HAP-1 (cell line): ENCODE data around the gene YKT6.

Experiments used
- DNase-seq, 2 experiments: peaks; one replicate each; pipeline ENCODE4 v3.0.0-alpha.2; 2016 to 2020; ENCODE audit warnings: low spot score in 2 of 2
- H3K27me3 ChIP-seq: fragments of 250-450 bp; sonication (Bioruptor Pico); 2 replicates; pipeline ENCODE4 v1.5.1; 2020; ENCODE audit warnings: low read depth, mild to moderate bottlenecking, moderate library complexity
- H3K36me3 ChIP-seq: fragments of 250-450 bp; sonication (Bioruptor Pico); replicated peaks from 2 replicates; pipeline ENCODE4 v1.5.1; 2020; ENCODE audit warnings: mild to moderate bottlenecking
- H3K4me1 ChIP-seq: fragments of 250-450 bp; sonication (Bioruptor Pico); 2 replicates; pipeline ENCODE4 v1.5.1; 2020; ENCODE audit warnings: mild to moderate bottlenecking
- H3K4me3 ChIP-seq: fragments of 250-450 bp; sonication (Bioruptor Pico); 2 replicates; pipeline ENCODE4 v1.5.1; 2020; ENCODE audit warnings: mild to moderate bottlenecking, moderate library complexity
- H3K9me3 ChIP-seq: fragments of 250-450 bp; sonication (Bioruptor Pico); 2 replicates; pipeline ENCODE4 v1.5.1; 2020; ENCODE audit warnings: mild to moderate bottlenecking, moderate library complexity
- in situ Hi-C: fragments of 300-500 bp; cut with MboI; formaldehyde crosslinking; loops from 3 replicates; pipeline ENCODE4 v1.14.3; 2020; ENCODE audit warnings: low sequenced_read_pairs, inconsistent platforms, mixed read lengths

The YKT6 gene

DNA sequence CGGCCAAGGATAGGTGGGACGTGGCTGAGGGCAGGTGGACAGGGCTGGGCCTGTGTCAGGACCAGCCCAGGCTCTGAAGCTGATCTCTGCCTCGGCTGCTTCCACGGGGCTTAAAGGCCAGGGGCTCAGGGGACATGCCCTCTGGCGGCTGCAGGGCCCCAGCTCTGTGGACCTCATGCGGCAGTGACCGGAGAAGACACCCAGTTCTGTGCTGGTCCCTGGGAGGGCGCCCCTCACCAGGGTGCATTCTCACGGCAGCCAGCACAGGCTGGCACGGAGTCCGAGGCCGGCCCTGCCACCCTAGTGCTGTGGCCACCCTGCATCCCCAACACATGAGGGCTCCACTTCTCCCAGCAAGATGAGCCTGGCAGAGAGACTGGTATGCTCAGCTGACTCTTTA lies 30.3 kb downstream of the YKT6 start:
- H3K4me1 ChIP-seq = no peaks in the 10 kb centered on the region

DNA sequence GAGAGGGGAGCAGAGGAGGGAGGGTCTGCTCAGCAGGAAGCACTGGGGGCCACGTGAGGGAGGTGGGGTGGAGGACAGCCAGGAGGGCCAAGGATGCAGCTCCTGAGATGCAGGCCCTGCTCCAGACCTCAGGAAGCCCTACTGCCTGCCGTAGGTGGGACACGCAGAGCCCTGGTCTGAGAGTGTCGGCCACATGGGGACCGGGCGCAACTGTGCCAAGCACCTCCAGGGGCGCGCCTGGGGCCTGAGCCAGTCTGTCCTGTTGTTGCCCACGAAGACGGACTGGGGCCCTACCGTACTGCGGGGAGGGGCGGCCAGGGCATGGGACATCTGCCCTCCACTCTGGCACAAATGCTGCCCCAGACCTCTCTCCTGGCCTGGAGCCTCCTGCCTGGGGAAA lies 31.6 kb downstream of the YKT6 start:
- no peak for DNase-seq
- H3K4me1 ChIP-seq = no peaks in the 10 kb centered on the region
- no peaks in the 10 kb centered on the region for H3K9me3 ChIP-seq
- H3K4me3 ChIP-seq = no peak overlapping the region
- peaks cover 5% of the 10 kb centered on the region for H3K27me3 ChIP-seq
- in situ Hi-C loops = no loop called here
- H3K36me3 ChIP-seq = no peaks in the 10 kb centered on the region

More for the DNA sequence above, 30.3 kb downstream of the YKT6 start:
- H3K36me3 ChIP-seq = no peaks in the 10 kb centered on the region
- H3K27me3 ChIP-seq = peaks cover 8% of the 10 kb centered on the region
- in situ Hi-C loops = no loop called here
- H3K9me3 ChIP-seq = no peaks in the 10 kb centered on the region
- no peak for DNase-seq
- no peak overlapping the region for H3K4me3 ChIP-seq

DNA sequence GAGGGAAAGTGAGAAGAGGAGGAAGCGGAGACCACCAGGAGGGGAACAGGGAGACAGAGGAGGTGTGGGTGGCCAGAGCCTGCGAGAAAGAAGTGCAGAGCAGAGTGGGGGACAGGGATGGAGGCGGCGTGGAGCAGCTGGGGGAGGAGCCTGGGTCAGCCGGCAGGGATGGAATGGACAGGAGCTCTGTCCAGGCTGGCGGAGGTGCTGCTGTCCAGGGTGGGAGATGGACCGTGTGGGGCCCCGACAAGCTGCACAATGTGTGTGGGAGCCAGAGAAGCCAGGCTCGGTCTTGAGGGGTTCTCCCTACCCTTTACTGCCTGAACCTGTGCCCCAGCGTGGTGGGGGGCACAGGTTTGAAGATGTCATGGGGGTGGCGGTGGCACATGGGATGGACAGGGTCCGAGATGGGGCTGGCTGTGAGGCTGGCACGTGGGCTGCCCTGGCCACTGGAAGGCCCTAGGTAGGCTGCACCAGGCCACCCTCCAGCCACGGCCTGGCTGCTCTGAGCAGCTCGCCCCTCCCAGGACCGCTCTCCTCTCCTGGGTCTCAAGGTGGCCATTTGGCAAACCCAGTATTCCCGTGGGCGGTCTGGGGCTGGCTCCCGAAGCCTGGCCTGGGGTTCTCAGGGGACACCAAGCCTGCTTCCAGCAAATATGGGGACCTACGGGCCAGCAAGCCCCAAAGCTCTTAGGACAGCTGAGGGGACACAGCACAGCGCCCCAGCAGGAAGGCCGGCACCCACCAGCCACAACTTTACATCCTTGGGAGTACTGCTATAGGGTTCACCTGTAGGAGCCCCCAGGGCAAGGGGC lies 32.3 kb downstream of the YKT6 start:
- in situ Hi-C loops = no loop called here
- Histone ChIP-seq H3K36me3 (no peaks in the 10 kb centered on the region), H3K4me3 (no peak overlapping the region), H3K9me3 (no peaks in the 10 kb centered on the region), H3K4me1 (no peaks in the 10 kb centered on the region), H3K27me3 (peaks cover 2% of the 10 kb centered on the region)
- no peak for DNase-seq

DNA sequence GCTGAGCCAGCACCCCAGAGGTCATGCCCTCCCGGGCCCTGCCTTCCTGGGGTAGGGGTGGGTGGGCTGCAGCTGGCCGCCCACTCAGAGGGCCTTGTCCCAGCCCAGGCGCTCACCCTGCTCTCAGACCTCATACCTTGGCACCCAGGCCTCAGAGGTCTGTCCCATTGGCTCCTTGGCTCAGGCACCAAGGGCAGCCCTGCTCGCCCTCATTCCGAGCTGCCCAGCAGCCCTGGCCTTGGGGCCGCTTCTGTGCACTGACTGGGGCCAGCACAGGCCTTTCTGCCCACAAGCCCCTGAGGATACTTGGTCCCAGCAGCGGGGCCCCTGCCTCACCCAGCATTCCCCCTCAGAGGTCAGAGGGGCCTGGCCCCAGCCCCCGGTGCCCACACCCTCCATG lies 34.3 kb downstream of the YKT6 start:
- Histone ChIP-seq H3K4me1 (no peaks in the 10 kb centered on the region), H3K27me3 (no peaks in the 10 kb centered on the region; the same call in 1 of the 2 replicates), H3K36me3 (no peaks in the 10 kb centered on the region), H3K4me3 (no peak overlapping the region), H3K9me3 (no peaks in the 10 kb centered on the region)
- in situ Hi-C loops = no loop called here
- no peak for DNase-seq

DNA sequence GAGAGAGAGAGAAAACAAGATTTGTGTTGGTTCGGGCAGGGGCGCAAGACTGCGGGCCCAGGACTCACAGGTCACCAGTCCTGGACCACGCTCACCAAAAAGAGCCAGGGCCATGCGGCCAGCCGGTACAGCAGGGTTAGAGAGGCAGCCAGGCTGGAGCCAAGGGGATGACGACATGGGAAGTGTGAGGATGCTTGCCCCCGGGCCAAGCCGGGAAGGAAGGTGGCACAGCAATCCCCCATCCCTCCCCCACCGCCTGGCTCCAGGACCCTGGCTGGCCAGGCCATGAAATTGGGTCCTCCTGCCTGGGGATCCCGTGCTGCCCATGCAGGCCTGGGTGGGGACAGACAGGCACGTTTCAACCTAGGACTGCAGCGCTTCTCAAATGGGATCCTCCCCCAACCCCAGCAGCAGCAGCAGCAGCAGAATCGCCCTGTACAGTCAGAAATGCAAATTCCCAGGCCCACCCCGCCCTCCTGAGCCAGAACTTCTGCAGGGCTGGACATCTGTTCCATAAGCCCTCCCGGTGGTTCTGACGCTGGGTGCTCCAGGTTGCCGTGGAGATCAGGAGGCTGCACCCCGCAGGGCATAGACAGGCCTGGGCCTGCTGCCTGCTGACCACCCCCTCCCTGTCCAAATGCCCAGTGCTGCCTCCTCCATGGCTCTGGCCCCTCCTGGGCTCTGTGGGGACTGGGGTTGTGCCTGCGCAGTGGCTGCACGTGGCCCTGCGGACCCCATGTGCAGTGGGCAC lies 35.0 kb downstream of the YKT6 start:
- in situ Hi-C loops = no loop called here
- no peaks in the 10 kb centered on the region for H3K9me3 ChIP-seq
- H3K27me3 ChIP-seq = no peaks in the 10 kb centered on the region; the same call in 1 of the 2 replicates
- H3K4me3 ChIP-seq = no peak overlapping the region
- DNase-seq = no peak
- no peaks in the 10 kb centered on the region for H3K4me1 ChIP-seq
- H3K36me3 ChIP-seq = no peaks in the 10 kb centered on the region

DNA sequence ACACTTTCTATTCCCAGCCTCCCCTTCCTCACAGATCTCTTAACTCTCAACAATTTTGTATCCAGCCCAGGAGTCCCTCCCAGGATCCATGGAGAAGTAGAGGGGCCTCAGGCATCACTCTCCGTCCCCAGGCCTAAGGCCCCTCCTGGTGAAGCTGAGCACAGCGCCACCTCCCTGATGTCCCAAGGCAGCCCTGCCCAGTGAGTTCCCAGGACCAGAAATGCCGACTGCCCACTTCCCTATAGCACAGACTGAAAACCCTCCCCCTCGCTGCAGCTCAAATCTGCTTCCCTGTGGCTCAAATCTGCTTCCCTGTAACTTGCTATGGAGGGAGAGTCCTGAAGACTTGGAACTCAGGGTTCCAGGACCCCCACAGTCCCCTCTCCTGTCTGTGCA lies 35.6 kb downstream of the YKT6 start:
- no peak overlapping the region for H3K4me3 ChIP-seq
- no peaks in the 10 kb centered on the region for H3K9me3 ChIP-seq
- no peak for DNase-seq
- in situ Hi-C loops = no loop called here
- no peaks in the 10 kb centered on the region for H3K4me1 ChIP-seq
- no peaks in the 10 kb centered on the region; the same call in 1 of the 2 replicates for H3K27me3 ChIP-seq
- H3K36me3 ChIP-seq = no peaks in the 10 kb centered on the region

DNA sequence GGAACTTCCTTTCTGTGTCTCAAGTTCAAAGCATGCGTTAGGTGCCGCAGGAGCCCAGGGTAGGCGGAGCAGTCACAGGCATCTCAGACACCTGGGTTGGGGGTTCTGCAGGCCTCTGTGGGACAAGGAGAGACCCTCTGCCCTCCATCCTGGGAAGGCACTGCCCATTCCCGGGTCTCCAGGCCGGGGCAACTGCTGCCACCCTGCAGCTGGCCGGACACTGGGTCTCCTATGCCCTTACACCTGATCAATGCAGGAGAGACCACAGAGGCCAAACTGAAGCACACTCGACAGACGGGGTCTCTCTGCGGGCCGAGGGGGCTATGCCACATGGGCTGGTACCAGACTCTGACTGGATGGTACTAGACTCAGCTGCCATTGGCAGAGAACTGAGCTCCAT lies 36.9 kb downstream of the YKT6 start:
- DNase-seq = no peak
- H3K4me1 ChIP-seq = no peaks in the 10 kb centered on the region
- H3K36me3 ChIP-seq = no peaks in the 10 kb centered on the region
- in situ Hi-C loops = no loop called here
- no peak overlapping the region for H3K4me3 ChIP-seq
- H3K27me3 ChIP-seq = no peaks in the 10 kb centered on the region; the same call in 1 of the 2 replicates
- H3K9me3 ChIP-seq = no peaks in the 10 kb centered on the region

DNA sequence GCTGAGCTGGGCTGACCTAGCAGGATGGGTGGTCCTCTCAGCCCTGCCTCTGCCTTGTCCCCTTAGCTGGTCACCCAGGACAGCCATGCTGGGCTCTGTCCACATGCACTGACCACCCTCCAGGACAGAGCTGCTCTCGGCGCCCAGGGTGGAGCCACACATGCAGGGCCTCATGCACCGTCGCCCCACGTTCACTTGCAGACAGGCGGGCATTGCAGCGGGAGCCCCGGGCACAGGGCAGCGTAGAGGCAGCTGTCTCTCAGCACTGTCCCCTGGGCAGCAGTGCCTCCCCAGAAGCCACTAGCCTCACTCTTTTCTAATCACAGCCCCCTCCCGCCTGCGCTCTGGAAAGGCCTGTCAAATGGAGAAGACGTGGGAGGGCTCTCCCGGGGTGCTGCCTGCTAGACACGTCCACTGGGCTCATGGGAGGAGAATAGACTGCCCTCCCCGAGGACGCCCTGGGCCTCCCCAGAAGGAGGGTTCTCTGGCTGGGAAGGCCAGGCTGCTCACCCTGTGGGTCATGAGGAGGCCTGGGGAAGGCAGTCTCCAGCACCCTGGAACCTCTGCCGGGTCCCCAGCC lies 37.4 kb downstream of the YKT6 start:
- in situ Hi-C loops = no loop called here
- Histone ChIP-seq H3K36me3 (no peaks in the 10 kb centered on the region), H3K4me3 (no peak overlapping the region), H3K9me3 (no peaks in the 10 kb centered on the region), H3K27me3 (no peaks in the 10 kb centered on the region; the same call in 1 of the 2 replicates), H3K4me1 (no peaks in the 10 kb centered on the region)
- no peak for DNase-seq

DNA sequence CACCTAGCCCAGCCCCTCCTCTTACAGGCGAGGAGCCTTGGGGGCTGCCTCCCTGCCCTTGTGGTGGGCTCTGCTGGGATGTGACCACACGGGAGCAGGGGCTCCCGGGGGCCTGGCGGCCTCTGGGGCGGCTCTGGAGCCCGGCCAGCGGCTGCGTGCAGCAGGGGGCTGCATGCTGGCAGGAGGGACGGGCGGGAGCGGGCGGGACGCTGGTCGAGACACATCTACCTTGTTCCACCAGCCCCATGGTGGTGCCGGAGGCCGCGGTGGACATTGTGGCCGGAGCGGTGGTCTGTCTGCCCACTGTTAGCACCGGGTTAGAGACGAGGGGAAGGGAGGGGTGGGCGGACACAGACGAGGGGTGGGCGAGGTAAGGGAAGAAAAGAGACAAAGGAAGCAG lies 38.6 kb downstream of the YKT6 start:
- H3K9me3 ChIP-seq = no peaks in the 10 kb centered on the region

DNA sequence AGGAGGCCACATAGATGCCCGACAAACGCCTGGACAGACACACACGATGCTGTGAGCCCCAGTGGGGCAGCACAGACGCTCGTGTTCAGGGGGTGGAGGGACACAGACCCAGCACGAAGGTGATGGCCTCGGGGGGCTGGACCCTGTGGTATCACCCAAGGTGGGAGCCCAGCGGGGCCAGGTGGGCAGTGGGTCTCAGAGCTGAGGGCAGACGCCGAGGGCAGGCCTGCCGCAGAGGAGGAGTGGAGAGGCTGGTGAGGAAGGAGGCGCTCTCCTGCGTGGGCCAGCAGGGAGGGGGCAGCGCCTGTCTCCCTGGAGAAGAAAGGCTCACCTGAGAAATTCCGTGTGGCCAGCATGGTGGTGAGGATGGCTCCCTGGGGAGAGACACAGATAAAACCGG lies 39.6 kb downstream of the YKT6 start:
- in situ Hi-C loops = loop anchor here (10.0 kb wide), 1 partner anchor 244 kb away; no protein-coding TSS in a partner anchor
- no peaks in the 10 kb centered on the region for H3K36me3 ChIP-seq
- no peak for DNase-seq
- no peaks in the 10 kb centered on the region; the same call in 1 of the 2 replicates for H3K27me3 ChIP-seq
- no peaks in the 10 kb centered on the region for H3K4me1 ChIP-seq
- no peak overlapping the region for H3K4me3 ChIP-seq
- no peaks in the 10 kb centered on the region for H3K9me3 ChIP-seq

More for the DNA sequence above, 38.6 kb downstream of the YKT6 start:
- in situ Hi-C loops = no loop called here
- no peak for DNase-seq
- Histone ChIP-seq H3K4me3 (no peak overlapping the region), H3K27me3 (no peaks in the 10 kb centered on the region; the same call in 1 of the 2 replicates), H3K4me1 (no peaks in the 10 kb centered on the region), H3K36me3 (no peaks in the 10 kb centered on the region)

DNA sequence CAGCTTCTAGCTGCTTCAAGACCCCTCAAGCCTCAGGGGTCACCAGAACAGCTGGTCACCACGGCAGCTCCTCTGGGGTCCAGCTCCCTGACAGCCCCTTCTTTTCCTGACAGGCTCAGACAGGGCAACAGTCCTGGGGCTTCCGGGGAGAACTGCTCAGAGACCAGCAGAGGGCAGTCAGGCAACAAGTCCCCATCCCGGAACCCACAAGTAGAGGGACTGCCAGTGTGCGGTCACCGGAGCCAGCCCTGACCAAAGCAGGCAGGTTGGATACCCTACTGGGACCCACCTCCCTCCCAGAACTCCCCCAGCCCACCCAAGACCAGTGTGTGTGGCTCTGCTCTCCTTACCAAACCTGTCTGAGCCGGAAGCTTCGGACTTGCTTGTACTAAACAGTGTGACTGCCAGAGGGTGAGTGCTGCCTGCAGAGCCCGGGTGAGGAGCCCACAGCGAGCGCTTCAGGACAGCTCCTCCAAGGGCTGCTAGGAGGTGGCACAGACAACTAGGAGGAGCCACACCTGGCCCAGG lies 40.3 kb downstream of the YKT6 start:
- no peaks in the 10 kb centered on the region for H3K4me1 ChIP-seq
- H3K27me3 ChIP-seq = no peaks in the 10 kb centered on the region; the same call in 1 of the 2 replicates
- in situ Hi-C loops = loop anchor here (10.0 kb wide), 1 partner anchor 244 kb away; no protein-coding TSS in a partner anchor
- H3K4me3 ChIP-seq = no peak overlapping the region
- H3K36me3 ChIP-seq = no peaks in the 10 kb centered on the region
- DNase-seq = peak; percentile 64 to 83
- H3K9me3 ChIP-seq = no peaks in the 10 kb centered on the region

DNA sequence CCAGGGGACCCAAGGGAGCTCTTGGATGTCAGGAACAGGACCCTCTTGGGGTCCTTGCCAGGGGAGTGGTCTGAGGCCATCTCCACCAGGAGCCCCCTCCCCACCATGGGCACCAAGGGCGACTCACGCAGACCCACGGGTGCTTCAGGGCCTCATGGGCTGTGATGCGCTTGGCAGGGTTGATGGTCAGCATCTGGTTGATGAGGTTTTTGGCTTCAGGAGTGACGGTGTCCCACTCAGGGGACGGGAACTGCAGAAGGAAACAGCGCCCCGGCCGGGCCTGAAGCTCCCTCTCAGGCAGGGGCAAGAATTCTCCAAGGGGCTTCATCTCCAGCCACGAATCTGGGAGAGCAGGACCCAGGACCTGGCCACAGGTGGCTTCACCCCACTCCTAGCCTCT lies 41.3 kb downstream of the YKT6 start:
- in situ Hi-C loops = loop anchor here (10.0 kb wide), 1 partner anchor 243 kb away; no protein-coding TSS in a partner anchor
- Histone ChIP-seq H3K27me3 (no peaks in the 10 kb centered on the region; the same call in 1 of the 2 replicates), H3K4me1 (no peaks in the 10 kb centered on the region), H3K9me3 (no peaks in the 10 kb centered on the region), H3K36me3 (no peaks in the 10 kb centered on the region), H3K4me3 (no peak overlapping the region)
- DNase-seq = no peak

DNA sequence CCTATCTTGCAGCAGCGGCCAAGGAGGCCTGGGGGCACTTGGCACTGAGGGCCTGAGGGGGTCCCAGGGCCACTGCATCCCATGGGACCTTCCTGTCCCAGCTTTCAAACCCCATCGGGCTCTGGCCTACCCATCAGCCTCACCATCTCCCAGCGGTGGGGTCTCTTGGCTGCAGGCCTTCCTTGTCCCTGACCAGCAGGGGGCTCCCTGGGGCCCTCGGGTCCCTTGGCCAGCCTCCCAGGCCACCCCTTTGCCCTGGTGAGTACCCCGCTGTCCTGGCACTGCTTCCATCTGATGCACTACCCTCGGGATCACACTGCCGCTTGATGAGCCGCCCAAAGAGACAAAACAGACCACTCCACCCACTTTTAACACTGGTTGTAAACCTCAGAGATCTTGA lies 43.5 kb downstream of the YKT6 start:
- no peaks in the 10 kb centered on the region for H3K4me1 ChIP-seq
- no peaks in the 10 kb centered on the region for H3K9me3 ChIP-seq
- no peaks in the 10 kb centered on the region for H3K36me3 ChIP-seq
- H3K27me3 ChIP-seq = no peaks in the 10 kb centered on the region
- DNase-seq = peak in 1 of 2 experiments; percentile 62
- H3K4me3 ChIP-seq = no peak overlapping the region
- in situ Hi-C loops = loop anchor here (10.0 kb wide), 1 partner anchor 241 kb away; no protein-coding TSS in a partner anchor
